SH-SY5Y (cell line): ENCODE results near the gene KNTC1.

Source experiments
- GATA2 ChIP-seq: IDR thresholded peaks from 2 replicates; pipeline ENCODE4 v1.6.1; 2011; ENCODE audit warnings: mild to moderate bottlenecking, low read depth, low read length
- GATA3 ChIP-seq: IDR thresholded peaks from 2 replicates; pipeline ENCODE4 v1.6.1; 2011; ENCODE audit warnings: low read depth, mild to moderate bottlenecking, low read length, moderate library complexity

- TF ChIP-seq GATA3, result no peak
- TF ChIP-seq GATA2, result no peak
Observed at GRCh38 chr12:122545855-122546254, 18.8 kb downstream of the KNTC1 start.
